Neural cell (in vitro differentiated cells): ENCODE measurements around the gene ATP2B2. TPM values are rescaled to one million over a fixed set of nuclear protein-coding genes. Genes with fewer than 3 reads are reported as not detected.

Source experiments
- H2AFZ ChIP-seq: fragments of 200-600, 300-800 bp; sonication (generic), shearing (Covaris generic); 2 replicates; pipeline ENCODE4 v1.6.0; 2014; ENCODE audit warnings: low read depth, mild to moderate bottlenecking, antibody characterized with exemption, low read length, moderate library complexity
- H3F3A ChIP-seq: fragments of 200-600 bp; shearing (Covaris generic); 2 replicates; pipeline ENCODE4 v1.6.1; 2016; ENCODE audit warnings: mild to moderate bottlenecking, moderate library complexity, mixed read lengths, antibody characterized with exemption, low read length; ENCODE audit not compliant: insufficient read depth, poor library complexity, severe bottlenecking
- H3K27ac ChIP-seq: fragments of 200-600, 300-800 bp; sonication (generic), shearing (Covaris generic); 2 replicates; pipeline ENCODE4 v1.5.1; 2014; ENCODE audit warnings: mild to moderate bottlenecking, low read length, moderate library complexity
- H3K27me3 ChIP-seq: fragments of 300-800, 200-600 bp; sonication (generic), shearing (Covaris generic); 2 replicates; pipeline ENCODE4 v1.6.0; 2014; ENCODE audit warnings: mild to moderate bottlenecking, low read depth, low read length, moderate library complexity; ENCODE audit not compliant: insufficient read depth
- H3K36me3 ChIP-seq: fragments of 300-800, 200-600 bp; sonication (generic), shearing (Covaris generic); 2 replicates; pipeline ENCODE4 v1.5.1; 2014; ENCODE audit warnings: mild to moderate bottlenecking, antibody characterized with exemption, low read length, moderate library complexity; ENCODE audit not compliant: insufficient read depth
- H3K4me2 ChIP-seq: fragments of 300-800, 200-600 bp; sonication (generic), shearing (Covaris generic); 2 replicates; pipeline ENCODE4 v1.6.0; 2014; ENCODE audit warnings: mild to moderate bottlenecking, low read length
- H3K4me3 ChIP-seq: fragments of 300-800, 200-600 bp; sonication (generic), shearing (Covaris generic); 2 replicates; pipeline ENCODE4 v1.5.1; 2014; ENCODE audit warnings: mild to moderate bottlenecking, low read length, moderate library complexity
- H3K79me2 ChIP-seq: fragments of 200-600 bp; shearing (Covaris generic); replicated peaks from 2 replicates; pipeline ENCODE4 v1.6.0; 2014; ENCODE audit warnings: mild to moderate bottlenecking, low read length, moderate library complexity; ENCODE audit not compliant: insufficient read depth
- H3K9ac ChIP-seq: fragments of 300-800, 200-600 bp; sonication (generic), shearing (Covaris generic); 2 replicates; pipeline ENCODE4 v1.6.1; 2016; ENCODE audit warnings: mild to moderate bottlenecking, low read length, mixed read lengths
- H3K9me2 ChIP-seq: fragments of 200-600 bp; shearing (Covaris generic); 2 replicates; pipeline ENCODE4 v1.6.1; 2016; ENCODE audit warnings: mild to moderate bottlenecking, low read length, mixed read lengths; ENCODE audit not compliant: insufficient read depth
- H3K9me3 ChIP-seq: fragments of 200-600, 300-800 bp; sonication (generic), shearing (Covaris generic); 2 replicates; pipeline ENCODE4 v1.6.1; 2016; ENCODE audit warnings: mild to moderate bottlenecking, mixed run types, low read length, moderate library complexity, mixed read lengths
- H4K20me1 ChIP-seq: fragments of 200-600 bp; shearing (Covaris generic); 2 replicates; pipeline ENCODE4 v1.6.1; 2016; ENCODE audit warnings: mild to moderate bottlenecking, mixed run types; ENCODE audit not compliant: insufficient read depth
- CTCF ChIP-seq: fragments of 450-650 bp; IDR thresholded peaks from 2 replicates; pipeline ENCODE4 v1.5.1; 2014; ENCODE audit warnings: antibody characterized with exemption, mild to moderate bottlenecking, moderate library complexity; ENCODE audit not compliant: poor library complexity, severe bottlenecking
- EP300 ChIP-seq: fragments of 450-650 bp; conservative IDR thresholded peaks from 2 replicates; pipeline ENCODE4 v1.6.1; 2014; ENCODE audit warnings: antibody characterized with exemption, mild to moderate bottlenecking, moderate library complexity; ENCODE audit not compliant: poor library complexity, severe bottlenecking
- EZH2 ChIP-seq: fragments of 200-600, 300-800 bp; shearing (Covaris generic), sonication (generic); IDR thresholded peaks from 2 replicates; pipeline ENCODE4 v1.6.1; 2014; ENCODE audit warnings: antibody characterized with exemption, low read length, borderline replicate concordance, mild to moderate bottlenecking; ENCODE audit not compliant: insufficient read depth, poor library complexity, severe bottlenecking
- MXI1 ChIP-seq: fragments of 450-650 bp; conservative IDR thresholded peaks from 2 replicates; pipeline ENCODE4 v1.6.1; 2014; ENCODE audit warnings: antibody characterized with exemption, mild to moderate bottlenecking; ENCODE audit not compliant: poor library complexity, severe bottlenecking
- POLR2AphosphoS5 ChIP-seq: IDR thresholded peaks from 2 replicates; pipeline ENCODE4 v1.6.1; 2012
- RAD21 ChIP-seq: fragments of 450-650 bp; conservative IDR thresholded peaks from 2 replicates; pipeline ENCODE4 v1.6.1; 2014; ENCODE audit warnings: antibody characterized with exemption, mild to moderate bottlenecking, moderate library complexity
- SMC3 ChIP-seq: fragments of 450-650 bp; conservative IDR thresholded peaks from 2 replicates; pipeline ENCODE4 v1.6.1; 2014; ENCODE audit warnings: antibody characterized with exemption, mild to moderate bottlenecking, moderate library complexity; ENCODE audit not compliant: poor library complexity
- TAF1 ChIP-seq: IDR thresholded peaks from 2 replicates; pipeline ENCODE4 v1.6.1; 2012; ENCODE audit warnings: low read depth
- polyA plus RNA-seq: library from polyadenylated mRNA; depleted of rRNA; stranded (reverse); fragments of >200 nt; gene quantifications from 2 replicates; pipeline ENCODE4 v1.2.3, GENCODE V29; 2014
- TF ChIP-seq, protein P1 (sequence below): IDR thresholded peaks from 2 replicates; pipeline ENCODE4 v1.6.1; 2012; ENCODE audit warnings: borderline replicate concordance

The ATP2B2 gene
- polyA plus RNA-seq, 1 donor from 2014 or later = 8.3 TPM

DNA sequence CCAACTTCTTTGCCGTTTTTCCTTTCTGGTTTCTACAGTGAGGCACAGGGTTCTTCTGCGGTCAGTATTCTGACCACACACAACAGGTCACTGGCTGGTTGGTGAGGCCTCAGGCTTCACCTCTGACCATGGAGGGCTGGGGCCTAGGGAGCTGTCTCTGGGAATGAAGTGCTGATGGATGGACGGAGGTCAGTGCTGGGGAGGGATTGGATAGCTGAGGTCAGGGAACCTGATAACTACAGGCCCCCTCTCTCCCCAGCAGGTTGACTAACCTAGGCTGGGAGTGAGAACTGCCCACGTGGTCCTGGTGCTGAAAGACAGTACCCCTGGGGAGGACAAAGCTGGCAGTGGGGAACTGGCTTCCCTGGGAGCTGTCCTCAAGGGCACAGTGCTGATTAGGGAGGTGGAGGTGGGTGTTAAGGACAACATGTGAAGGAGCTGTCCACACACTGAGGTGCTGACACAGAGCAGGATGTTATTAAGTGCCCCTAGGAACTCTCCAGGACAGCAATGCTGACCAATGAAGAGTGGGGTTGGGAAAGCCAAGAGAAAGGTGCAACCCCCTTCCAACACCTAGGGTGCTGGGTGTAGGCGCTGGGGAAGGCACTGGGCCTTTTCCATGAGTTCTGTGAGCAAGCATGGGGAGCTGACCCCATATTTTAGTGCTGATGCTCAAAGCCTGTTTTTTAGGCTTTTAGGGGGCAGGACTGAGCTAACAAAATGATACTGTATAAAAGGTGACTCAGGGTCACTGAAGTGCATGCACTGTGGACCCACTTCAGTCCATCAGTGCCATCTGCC lies 45.2 kb downstream of the ATP2B2 start:
- H3K79me2 ChIP-seq = no peaks in the 10 kb centered on the region
- H3F3A ChIP-seq = no peaks in the 10 kb centered on the region
- H3K36me3 ChIP-seq = no peaks in the 10 kb centered on the region
- H4K20me1 ChIP-seq = no peaks in the 10 kb centered on the region
- H3K9ac ChIP-seq = no peak overlapping the region
- no peak overlapping the region for H2AFZ ChIP-seq
- no peak overlapping the region for H3K27ac ChIP-seq
- no peak overlapping the region for H3K4me3 ChIP-seq
- no peak overlapping the region for H3K4me2 ChIP-seq
- no peaks in the 10 kb centered on the region for H3K27me3 ChIP-seq
- no peak for TF ChIP-seq TAF1
- TF ChIP-seq, protein P1, sequence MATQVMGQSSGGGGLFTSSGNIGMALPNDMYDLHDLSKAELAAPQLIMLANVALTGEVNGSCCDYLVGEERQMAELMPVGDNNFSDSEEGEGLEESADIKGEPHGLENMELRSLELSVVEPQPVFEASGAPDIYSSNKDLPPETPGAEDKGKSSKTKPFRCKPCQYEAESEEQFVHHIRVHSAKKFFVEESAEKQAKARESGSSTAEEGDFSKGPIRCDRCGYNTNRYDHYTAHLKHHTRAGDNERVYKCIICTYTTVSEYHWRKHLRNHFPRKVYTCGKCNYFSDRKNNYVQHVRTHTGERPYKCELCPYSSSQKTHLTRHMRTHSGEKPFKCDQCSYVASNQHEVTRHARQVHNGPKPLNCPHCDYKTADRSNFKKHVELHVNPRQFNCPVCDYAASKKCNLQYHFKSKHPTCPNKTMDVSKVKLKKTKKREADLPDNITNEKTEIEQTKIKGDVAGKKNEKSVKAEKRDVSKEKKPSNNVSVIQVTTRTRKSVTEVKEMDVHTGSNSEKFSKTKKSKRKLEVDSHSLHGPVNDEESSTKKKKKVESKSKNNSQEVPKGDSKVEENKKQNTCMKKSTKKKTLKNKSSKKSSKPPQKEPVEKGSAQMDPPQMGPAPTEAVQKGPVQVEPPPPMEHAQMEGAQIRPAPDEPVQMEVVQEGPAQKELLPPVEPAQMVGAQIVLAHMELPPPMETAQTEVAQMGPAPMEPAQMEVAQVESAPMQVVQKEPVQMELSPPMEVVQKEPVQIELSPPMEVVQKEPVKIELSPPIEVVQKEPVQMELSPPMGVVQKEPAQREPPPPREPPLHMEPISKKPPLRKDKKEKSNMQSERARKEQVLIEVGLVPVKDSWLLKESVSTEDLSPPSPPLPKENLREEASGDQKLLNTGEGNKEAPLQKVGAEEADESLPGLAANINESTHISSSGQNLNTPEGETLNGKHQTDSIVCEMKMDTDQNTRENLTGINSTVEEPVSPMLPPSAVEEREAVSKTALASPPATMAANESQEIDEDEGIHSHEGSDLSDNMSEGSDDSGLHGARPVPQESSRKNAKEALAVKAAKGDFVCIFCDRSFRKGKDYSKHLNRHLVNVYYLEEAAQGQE = peak; percentile 88
- no peaks in the 10 kb centered on the region for H3K9me3 ChIP-seq
- H3K9me2 ChIP-seq = no peaks in the 10 kb centered on the region

DNA sequence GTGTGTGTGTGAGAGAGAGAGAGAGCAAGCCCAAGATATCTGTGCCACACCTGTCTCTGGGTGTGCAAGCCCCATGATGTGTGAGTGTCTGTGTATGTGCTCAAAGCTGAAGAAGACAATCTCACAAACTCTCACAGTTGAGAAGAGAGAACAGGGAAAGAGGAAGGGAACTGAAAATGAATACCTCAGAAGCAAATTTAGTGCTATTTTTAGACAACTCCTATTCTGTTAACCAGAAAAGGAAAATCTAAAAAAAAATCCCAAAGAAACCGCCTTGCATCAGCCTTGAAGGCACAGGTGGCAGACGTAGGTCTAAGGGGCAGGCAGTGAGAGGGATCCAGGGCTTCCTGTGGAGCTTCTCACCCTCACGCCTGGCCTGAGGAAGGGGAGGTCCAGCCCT lies 47.8 kb downstream of the ATP2B2 start:
- H3K27me3 ChIP-seq = no peaks in the 10 kb centered on the region
- H3K9me3 ChIP-seq = no peaks in the 10 kb centered on the region
- H3K9ac ChIP-seq = no peak overlapping the region
- no peaks in the 10 kb centered on the region for H3K36me3 ChIP-seq
- TF ChIP-seq RAD21 (no peak), EZH2 (no peak), POLR2AphosphoS5 (no peak), CTCF (no peak), SMC3 (no peak), EP300 (no peak), TAF1 (no peak), MXI1 (no peak)
- TF ChIP-seq, protein P1 = no peak
- no peak overlapping the region for H3K4me3 ChIP-seq
- no peak overlapping the region for H3K27ac ChIP-seq
- H2AFZ ChIP-seq = no peak overlapping the region
- H3K9me2 ChIP-seq = no peaks in the 10 kb centered on the region
- H3K79me2 ChIP-seq = no peaks in the 10 kb centered on the region
- H4K20me1 ChIP-seq = no peaks in the 10 kb centered on the region
- no peak overlapping the region for H3K4me2 ChIP-seq
- no peaks in the 10 kb centered on the region for H3F3A ChIP-seq
